ENCODE results near the gene KRTAP13-1.

Gene KRTAP13-1

DNA sequence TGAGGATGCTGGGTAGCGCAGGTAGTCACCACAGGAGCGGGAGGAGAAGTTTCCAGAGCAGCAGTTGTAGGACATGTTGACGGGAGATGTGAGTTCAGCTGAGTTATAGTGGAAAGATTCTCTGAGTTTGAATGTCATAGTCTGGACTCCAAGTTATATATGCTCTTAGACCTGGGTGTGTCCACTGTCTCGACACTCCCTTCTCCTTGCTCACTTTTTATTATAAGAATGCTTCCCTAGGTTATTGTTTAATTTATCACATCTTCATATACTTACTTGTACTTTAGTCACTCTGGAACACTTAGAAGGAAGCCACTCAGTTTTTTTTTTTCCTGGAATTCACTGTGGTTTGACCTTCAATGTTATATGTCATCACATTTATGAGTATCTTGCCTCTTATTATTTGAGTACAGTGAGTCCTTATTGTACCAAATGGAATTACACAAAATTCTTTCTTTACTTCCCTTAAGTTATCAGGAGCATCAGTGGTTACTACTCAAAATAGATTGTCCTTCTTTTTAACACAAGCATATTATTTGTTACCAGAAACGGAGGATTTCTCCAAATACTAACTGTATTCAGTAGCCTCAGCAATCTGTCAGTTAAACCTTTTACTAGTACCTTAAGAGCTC lies 23.6 kb upstream of the KRTAP13-1 start, which contains the start of gene KRTAP13-2:
Gene KRTAP13-2 (minus strand): TSS at position 133 of the 632 bp plus-strand sequence. CDS start 58 bp downstream, at position 75.
- H3K4me1 ChIP-seq (ENCODE audit: control insufficient read depth, low read length) = no peaks in the 10 kb centered on the region
- H3K27ac ChIP-seq (ENCODE audit: low read depth, low read length) = no peak within 1 kb of the TSS
- H3K36me3 ChIP-seq (ENCODE audit: control insufficient read depth, low read length) = no peaks in the 10 kb centered on the region
- H3F3A ChIP-seq (ENCODE audit: control insufficient read depth, insufficient read depth) = no peaks in the 10 kb centered on the region
- TF ChIP-seq, protein P1, sequence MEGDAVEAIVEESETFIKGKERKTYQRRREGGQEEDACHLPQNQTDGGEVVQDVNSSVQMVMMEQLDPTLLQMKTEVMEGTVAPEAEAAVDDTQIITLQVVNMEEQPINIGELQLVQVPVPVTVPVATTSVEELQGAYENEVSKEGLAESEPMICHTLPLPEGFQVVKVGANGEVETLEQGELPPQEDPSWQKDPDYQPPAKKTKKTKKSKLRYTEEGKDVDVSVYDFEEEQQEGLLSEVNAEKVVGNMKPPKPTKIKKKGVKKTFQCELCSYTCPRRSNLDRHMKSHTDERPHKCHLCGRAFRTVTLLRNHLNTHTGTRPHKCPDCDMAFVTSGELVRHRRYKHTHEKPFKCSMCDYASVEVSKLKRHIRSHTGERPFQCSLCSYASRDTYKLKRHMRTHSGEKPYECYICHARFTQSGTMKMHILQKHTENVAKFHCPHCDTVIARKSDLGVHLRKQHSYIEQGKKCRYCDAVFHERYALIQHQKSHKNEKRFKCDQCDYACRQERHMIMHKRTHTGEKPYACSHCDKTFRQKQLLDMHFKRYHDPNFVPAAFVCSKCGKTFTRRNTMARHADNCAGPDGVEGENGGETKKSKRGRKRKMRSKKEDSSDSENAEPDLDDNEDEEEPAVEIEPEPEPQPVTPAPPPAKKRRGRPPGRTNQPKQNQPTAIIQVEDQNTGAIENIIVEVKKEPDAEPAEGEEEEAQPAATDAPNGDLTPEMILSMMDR (IDR thresholded peaks at IDR 0.05; ENCODE audit: low read depth, low read length, poor library complexity, severe bottlenecking) = no peak
- TF ChIP-seq EZH2phosphoT487 (IDR thresholded peaks at IDR 0.05; ENCODE audit: borderline replicate concordance, low read length) = no peak
- H4K20me1 ChIP-seq (ENCODE audit: control insufficient read depth, insufficient read depth, low read depth, low read length) = no peaks in the 10 kb centered on the region
- H3K4me2 ChIP-seq (ENCODE audit: low read length) = no peak within 1 kb of the TSS
- H3K27me3 ChIP-seq (ENCODE audit: control insufficient read depth, low read length) = no peaks in the 10 kb centered on the region
- no peaks in the 10 kb centered on the region for H3K9me3 ChIP-seq (ENCODE audit: control insufficient read depth, insufficient read depth, low read length)
- H3K4me3 ChIP-seq (ENCODE audit: low read length) = no peak within 1 kb of the TSS
- no peaks in the 10 kb centered on the region for H3K9me2 ChIP-seq (replicated peaks; ENCODE audit: control insufficient read depth, low read length)
- H3K79me2 ChIP-seq (ENCODE audit: control insufficient read depth, low read length) = no peaks in the 10 kb centered on the region

DNA sequence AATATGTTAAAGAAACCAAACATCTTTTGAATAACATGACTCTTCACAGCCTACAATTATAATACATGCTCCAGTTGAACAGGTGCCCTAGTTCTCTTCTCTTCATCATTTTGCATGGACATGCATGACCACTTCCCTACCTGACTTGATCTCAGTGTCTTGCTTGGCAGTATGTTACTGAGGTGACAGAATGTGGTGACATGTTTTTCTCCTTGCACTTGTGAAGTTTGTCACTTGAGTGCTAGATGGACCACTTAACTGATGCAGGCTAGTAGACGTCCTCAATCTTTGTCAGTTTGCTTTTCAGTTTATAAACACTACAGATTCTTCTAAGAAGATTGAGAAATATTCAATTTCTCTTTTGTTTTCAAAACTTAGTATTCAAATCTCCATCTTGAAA lies 13.6 kb upstream of the KRTAP13-1 start:
- Histone ChIP-seq H3K79me2 (ENCODE audit: control insufficient read depth, low read length) (no peaks in the 10 kb centered on the region), H3K9me3 (ENCODE audit: control insufficient read depth, insufficient read depth, low read length) (no peaks in the 10 kb centered on the region), H3K4me2 (ENCODE audit: low read length) (no peak overlapping the region), H3K27me3 (ENCODE audit: control insufficient read depth, low read length) (no peaks in the 10 kb centered on the region), H3K4me1 (ENCODE audit: control insufficient read depth, low read length) (no peaks in the 10 kb centered on the region), H4K20me1 (ENCODE audit: control insufficient read depth, insufficient read depth, low read depth, low read length) (no peaks in the 10 kb centered on the region), H3K9me2 (replicated peaks; ENCODE audit: control insufficient read depth, low read length) (no peaks in the 10 kb centered on the region), H3K4me3 (ENCODE audit: low read length) (no peak overlapping the region), H3F3A (ENCODE audit: control insufficient read depth, insufficient read depth) (no peaks in the 10 kb centered on the region), H3K27ac (ENCODE audit: low read depth, low read length) (no peak overlapping the region), H3K36me3 (ENCODE audit: control insufficient read depth, low read length) (no peaks in the 10 kb centered on the region)
- TF ChIP-seq, protein P1 (IDR thresholded peaks at IDR 0.05; ENCODE audit: low read depth, low read length, poor library complexity, severe bottlenecking) = no peak
- no peak for TF ChIP-seq EZH2phosphoT487 (IDR thresholded peaks at IDR 0.05; ENCODE audit: borderline replicate concordance, low read length)

GRCh38 chr21:30391492-30392025 lies 4.3 kb upstream of the KRTAP13-1 start:
- H3K79me2 ChIP-seq (ENCODE audit: control insufficient read depth, low read length) = no peaks in the 10 kb centered on the region
- H3K36me3 ChIP-seq (ENCODE audit: control insufficient read depth, low read length) = no peaks in the 10 kb centered on the region
- no peaks in the 10 kb centered on the region for H4K20me1 ChIP-seq (ENCODE audit: control insufficient read depth, insufficient read depth, low read depth, low read length)
- no peaks in the 10 kb centered on the region for H3F3A ChIP-seq (ENCODE audit: control insufficient read depth, insufficient read depth)
- no peak overlapping the region for H3K4me2 ChIP-seq (ENCODE audit: low read length)
- no peaks in the 10 kb centered on the region for H3K4me1 ChIP-seq (ENCODE audit: control insufficient read depth, low read length)
- H3K9me2 ChIP-seq (replicated peaks; ENCODE audit: control insufficient read depth, low read length) = no peaks in the 10 kb centered on the region
- no peak overlapping the region for H3K4me3 ChIP-seq (ENCODE audit: low read length)
- H3K27me3 ChIP-seq (ENCODE audit: control insufficient read depth, low read length) = no peaks in the 10 kb centered on the region
- no peak overlapping the region for H3K27ac ChIP-seq (ENCODE audit: low read depth, low read length)
- H3K9me3 ChIP-seq (ENCODE audit: control insufficient read depth, insufficient read depth, low read length) = no peaks in the 10 kb centered on the region
- TF ChIP-seq, protein P1 (IDR thresholded peaks at IDR 0.05; ENCODE audit: low read depth, low read length, poor library complexity, severe bottlenecking) = no peak
- TF ChIP-seq EZH2phosphoT487 (IDR thresholded peaks at IDR 0.05; ENCODE audit: borderline replicate concordance, low read length) = no peak

Data from DOHH2 (cell line).